NB4 (cell line): Measurements from ENCODE around the gene CSRNP3.

Experiments used
- DNase-seq: peaks from one replicate; pipeline ENCODE4 v3.0.0; 2010; ENCODE audit warnings: low read depth
- H3K4me3 ChIP-seq: one replicate; pipeline ENCODE4 v1.5.1; 2011; ENCODE audit warnings: mild to moderate bottlenecking, low read depth, low read length, moderate library complexity
- MYC ChIP-seq: IDR thresholded peaks from 2 replicates; pipeline ENCODE4 v1.6.1; 2011; ENCODE audit warnings: low read depth, low read length
- POLR2A ChIP-seq: IDR thresholded peaks from 2 replicates; pipeline ENCODE4 v1.6.1; 2011; ENCODE audit warnings: mild to moderate bottlenecking; ENCODE audit not compliant: insufficient read length; ENCODE audit errors: extremely low read depth
- TF ChIP-seq, protein P1 (sequence below): IDR thresholded peaks from one replicate; pipeline ENCODE4 v1.5.1; 2012; ENCODE audit warnings: low read depth, low read length
- TF ChIP-seq, protein P2 (sequence below): IDR thresholded peaks from 2 replicates; pipeline ENCODE4 v1.6.1; 2011; ENCODE audit warnings: low read depth, low read length

The CSRNP3 gene

DNA sequence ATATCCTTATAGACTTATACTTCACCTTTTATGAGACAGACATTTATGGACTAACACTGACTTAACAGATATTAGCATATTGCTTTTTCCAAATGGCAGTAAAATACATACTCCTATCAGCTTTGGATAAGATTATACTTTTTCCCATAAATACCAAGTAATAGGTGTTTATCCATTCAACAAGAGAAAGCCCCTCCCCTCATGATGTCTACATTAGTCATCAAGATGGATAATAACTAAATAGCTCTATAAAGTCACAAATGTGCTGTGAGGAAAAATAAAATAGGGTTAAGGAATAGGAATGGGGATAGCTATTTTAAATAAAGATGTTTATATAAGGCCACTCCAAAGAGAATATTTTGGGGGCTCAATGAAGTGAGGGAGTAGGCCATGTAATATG lies 39.4 kb downstream of the CSRNP3 start:
- no peak for DNase-seq
- TF ChIP-seq, protein P1, sequence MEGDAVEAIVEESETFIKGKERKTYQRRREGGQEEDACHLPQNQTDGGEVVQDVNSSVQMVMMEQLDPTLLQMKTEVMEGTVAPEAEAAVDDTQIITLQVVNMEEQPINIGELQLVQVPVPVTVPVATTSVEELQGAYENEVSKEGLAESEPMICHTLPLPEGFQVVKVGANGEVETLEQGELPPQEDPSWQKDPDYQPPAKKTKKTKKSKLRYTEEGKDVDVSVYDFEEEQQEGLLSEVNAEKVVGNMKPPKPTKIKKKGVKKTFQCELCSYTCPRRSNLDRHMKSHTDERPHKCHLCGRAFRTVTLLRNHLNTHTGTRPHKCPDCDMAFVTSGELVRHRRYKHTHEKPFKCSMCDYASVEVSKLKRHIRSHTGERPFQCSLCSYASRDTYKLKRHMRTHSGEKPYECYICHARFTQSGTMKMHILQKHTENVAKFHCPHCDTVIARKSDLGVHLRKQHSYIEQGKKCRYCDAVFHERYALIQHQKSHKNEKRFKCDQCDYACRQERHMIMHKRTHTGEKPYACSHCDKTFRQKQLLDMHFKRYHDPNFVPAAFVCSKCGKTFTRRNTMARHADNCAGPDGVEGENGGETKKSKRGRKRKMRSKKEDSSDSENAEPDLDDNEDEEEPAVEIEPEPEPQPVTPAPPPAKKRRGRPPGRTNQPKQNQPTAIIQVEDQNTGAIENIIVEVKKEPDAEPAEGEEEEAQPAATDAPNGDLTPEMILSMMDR, result no peak
- TF ChIP-seq POLR2A, result no peak
- no peak for TF ChIP-seq MYC
- TF ChIP-seq, protein P2, sequence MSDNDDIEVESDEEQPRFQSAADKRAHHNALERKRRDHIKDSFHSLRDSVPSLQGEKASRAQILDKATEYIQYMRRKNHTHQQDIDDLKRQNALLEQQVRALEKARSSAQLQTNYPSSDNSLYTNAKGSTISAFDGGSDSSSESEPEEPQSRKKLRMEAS, result no peak
- H3K4me3 ChIP-seq, result no peak overlapping the region

DNA sequence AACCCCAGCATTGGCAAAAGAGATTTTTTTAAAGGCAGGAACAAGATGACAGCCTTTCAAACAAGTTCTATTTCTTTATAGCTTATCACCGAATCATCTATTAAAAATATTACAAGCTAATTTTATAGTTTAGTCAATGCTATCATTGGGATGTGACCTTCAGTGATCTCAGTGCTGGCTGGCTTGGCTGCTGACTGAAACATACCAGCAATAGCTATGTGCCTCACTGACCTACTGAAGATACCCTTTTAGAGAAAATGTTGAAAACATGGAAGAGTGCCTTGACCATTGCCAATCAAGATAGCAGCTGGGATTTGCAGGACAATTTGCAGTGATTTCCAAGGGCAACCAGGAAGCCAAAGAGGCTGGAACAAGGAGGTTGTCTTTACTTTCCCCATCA lies 44.0 kb downstream of the CSRNP3 start:
- no peak for DNase-seq
- TF ChIP-seq MYC (no peak), POLR2A (no peak)
- TF ChIP-seq, protein P1, result no peak
- TF ChIP-seq, protein P2, result no peak
- H3K4me3 ChIP-seq, result no peak overlapping the region

DNA sequence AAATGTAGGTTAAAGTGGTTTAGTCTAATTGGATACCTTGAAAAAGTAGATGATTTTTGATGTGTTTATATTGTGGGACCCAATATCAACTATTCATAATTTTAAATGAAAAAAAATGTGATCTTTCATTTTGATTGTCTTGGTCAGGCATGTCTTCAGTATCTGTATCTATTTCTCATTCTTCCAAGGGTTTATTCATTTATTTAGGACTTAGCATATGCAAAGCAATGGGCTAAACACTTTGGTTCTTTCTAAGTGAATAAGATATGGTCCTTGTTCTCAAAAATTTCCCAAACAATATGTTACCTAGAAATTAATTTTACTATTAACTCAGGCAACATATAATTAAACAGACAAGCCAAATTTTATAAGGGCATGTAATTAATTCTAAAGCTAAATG lies 49.1 kb downstream of the CSRNP3 start:
- TF ChIP-seq, protein P1, result no peak
- TF ChIP-seq, protein P2, result no peak
- TF ChIP-seq POLR2A (no peak), MYC (no peak)
- no peak overlapping the region for H3K4me3 ChIP-seq
- no peak for DNase-seq

DNA sequence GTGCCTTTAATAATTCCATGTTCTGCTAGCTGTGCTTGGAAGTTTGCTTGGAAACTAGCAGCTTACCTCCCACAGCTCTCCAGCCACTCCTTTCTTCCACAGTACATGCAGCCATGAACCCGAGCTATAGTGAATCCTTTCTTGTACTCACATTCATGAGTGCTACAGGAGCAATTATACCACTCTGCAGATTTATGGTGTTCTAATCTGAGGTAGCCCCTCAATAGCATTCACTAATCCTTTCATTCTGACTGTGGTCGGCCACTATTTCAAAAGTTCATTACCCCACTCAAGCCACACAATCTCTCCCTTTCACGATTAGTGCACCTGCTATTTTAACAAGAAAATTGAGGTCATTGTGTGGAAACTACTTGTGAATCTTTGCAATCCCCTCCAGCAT lies 53.2 kb downstream of the CSRNP3 start:
- TF ChIP-seq, protein P2, result no peak
- DNase-seq, result no peak
- no peak overlapping the region for H3K4me3 ChIP-seq

DNA sequence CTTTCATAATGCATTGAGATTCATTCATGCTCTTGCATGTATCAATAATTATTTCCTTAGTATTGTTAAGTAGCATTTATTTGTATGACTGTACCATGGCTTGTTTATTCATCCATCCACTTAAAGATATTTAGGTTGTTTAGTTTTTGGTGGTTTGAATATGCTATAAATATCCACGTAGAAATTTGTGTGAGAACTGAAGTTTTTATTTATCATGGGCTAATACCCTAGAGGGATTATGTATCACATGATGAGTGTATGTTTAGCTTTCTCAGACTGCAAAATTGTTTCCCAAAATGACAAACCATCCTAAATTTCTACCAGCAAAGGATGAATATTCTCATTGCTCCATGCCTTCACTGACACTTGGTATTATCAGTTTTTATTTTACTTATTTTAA lies 55.2 kb downstream of the CSRNP3 start:
- no peak for DNase-seq
- TF ChIP-seq, protein P1, result no peak
- no peak overlapping the region for H3K4me3 ChIP-seq

DNA sequence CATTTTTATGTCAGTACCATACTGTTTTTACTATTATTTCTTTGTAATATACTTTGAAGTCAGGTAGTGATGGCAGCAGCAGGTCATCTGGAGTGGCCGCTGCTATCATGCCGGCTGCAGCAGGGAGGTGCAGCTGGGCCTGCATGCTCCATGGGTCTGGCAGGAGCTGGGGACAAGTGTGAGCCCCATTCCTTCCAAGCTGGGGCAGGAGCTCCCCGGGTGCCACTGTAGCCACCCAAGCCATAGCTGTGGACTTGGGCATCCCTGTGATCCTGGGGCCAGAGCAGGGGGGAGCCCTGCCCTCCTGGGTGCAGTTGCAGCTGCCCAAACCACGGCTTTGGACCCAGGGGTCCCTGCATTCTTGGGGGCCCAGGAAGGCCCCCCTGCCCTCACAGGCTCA lies 59.2 kb downstream of the CSRNP3 start:
- H3K4me3 ChIP-seq, result no peak overlapping the region
- no peak for DNase-seq
- TF ChIP-seq, protein P1, result no peak
- TF ChIP-seq, protein P2, result no peak
- no peak for TF ChIP-seq POLR2A
- no peak for TF ChIP-seq MYC
